ENCODE data around the gene ANKRD53.

The ANKRD53 gene

GRCh38 chr2:71023553-71024243 is 45.3 kb downstream of the ANKRD53 start:
- TF ChIP-seq RAD21 (IDR thresholded peaks at IDR 0.05; ENCODE audit: low read depth), result peak; percentile 35; the same call in 1 of the 2 replicates
- peak; percentile 48; the same call in 1 of the 2 replicates for TF ChIP-seq NFIC (IDR thresholded peaks at IDR 0.05)

Measured in Ishikawa (cell line).